Left ventricle myocardium inferior (tissue), 1 donor: Measurements from ENCODE around the gene ATXN7. TPM values are rescaled to one million over a fixed set of nuclear protein-coding genes. Genes with fewer than 3 reads are reported as not detected.
A peak's percentile ranks its signal among the peaks of the same experiment; 100 is the strongest.

Source experiments
- DNase-seq: peaks from one replicate; pipeline ENCODE4 v3.0.0-alpha.2; 2020
- H3K27ac ChIP-seq: fragments of 200-600 bp; replicated peaks from 2 replicates; pipeline ENCODE4 v1.8.0; 2021
- H3K27me3 ChIP-seq: fragments of 200-600 bp; 2 replicates; pipeline ENCODE4 v1.8.0; 2021; ENCODE audit warnings: low read depth
- H3K36me3 ChIP-seq: fragments of 200-600 bp; 2 replicates; pipeline ENCODE4 v1.8.0; 2021
- H3K4me1 ChIP-seq: fragments of 200-600 bp; 2 replicates; pipeline ENCODE4 v1.8.0; 2021
- H3K4me3 ChIP-seq: fragments of 200-600 bp; 2 replicates; pipeline ENCODE4 v1.8.0; 2021; ENCODE audit warnings: mild to moderate bottlenecking, moderate library complexity
- H3K9me3 ChIP-seq: fragments of 200-600 bp; replicated peaks from 2 replicates; pipeline ENCODE4 v1.8.0; 2021
- intact Hi-C: fragments of 100-400 bp; cut with micrococcal nuclease; formaldehyde crosslinking; loops from one replicate; pipeline ENCODE4 v1.11.0; 2022
- total RNA-seq: library from RNA; stranded (reverse); fragmentation: NEBNext Ultra II Directional; extraction: Animal tissue kit (Norgen Biotek cat#: 25700); gene quantifications from one replicate; pipeline ENCODE4 v1.2.1, GENCODE V29; 2021
- TF ChIP-seq, protein P1 (sequence below): fragments of 200-600 bp; IDR thresholded peaks from 2 replicates; pipeline ENCODE4 v1.8.0; 2021; ENCODE audit warnings: antibody characterized with exemption, mild to moderate bottlenecking, borderline replicate concordance
- donor health status: DM: no; HTN: yes; CAD: no; lungs with severe emphysema.

ATXN7 gene
- total RNA-seq, 1 donor from 2014 or later, result 12.1 TPM

DNA sequence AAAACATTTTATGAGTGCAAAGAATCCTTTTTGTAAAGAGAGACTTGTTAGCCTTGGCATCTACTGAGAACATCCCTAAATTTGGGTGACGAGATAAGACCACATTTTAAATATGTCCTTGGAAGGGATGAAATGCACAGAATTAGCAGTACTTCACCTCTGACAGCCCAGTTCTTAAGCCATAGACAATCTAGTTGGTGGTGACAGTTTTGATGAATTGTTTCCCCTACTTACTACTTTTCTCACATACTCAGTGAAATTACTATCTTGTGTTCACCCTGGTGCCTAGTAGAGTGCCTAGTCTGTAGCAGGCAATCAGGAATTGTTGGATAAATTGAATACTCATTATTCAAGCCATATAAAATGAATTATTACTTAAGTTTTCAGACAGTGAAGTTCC lies 45.1 kb downstream of the ATXN7 start:
- no peak overlapping the region for H3K4me3 ChIP-seq
- H3K27me3 ChIP-seq, result no peaks in the 10 kb centered on the region
- intact Hi-C loops, result no loop called here
- no peak overlapping the region for H3K27ac ChIP-seq
- no peaks in the 10 kb centered on the region for H3K36me3 ChIP-seq
- no peaks in the 10 kb centered on the region for H3K9me3 ChIP-seq
- DNase-seq, result no peak
- H3K4me1 ChIP-seq, result peaks cover 48% of the 10 kb centered on the region
- TF ChIP-seq, protein P1, sequence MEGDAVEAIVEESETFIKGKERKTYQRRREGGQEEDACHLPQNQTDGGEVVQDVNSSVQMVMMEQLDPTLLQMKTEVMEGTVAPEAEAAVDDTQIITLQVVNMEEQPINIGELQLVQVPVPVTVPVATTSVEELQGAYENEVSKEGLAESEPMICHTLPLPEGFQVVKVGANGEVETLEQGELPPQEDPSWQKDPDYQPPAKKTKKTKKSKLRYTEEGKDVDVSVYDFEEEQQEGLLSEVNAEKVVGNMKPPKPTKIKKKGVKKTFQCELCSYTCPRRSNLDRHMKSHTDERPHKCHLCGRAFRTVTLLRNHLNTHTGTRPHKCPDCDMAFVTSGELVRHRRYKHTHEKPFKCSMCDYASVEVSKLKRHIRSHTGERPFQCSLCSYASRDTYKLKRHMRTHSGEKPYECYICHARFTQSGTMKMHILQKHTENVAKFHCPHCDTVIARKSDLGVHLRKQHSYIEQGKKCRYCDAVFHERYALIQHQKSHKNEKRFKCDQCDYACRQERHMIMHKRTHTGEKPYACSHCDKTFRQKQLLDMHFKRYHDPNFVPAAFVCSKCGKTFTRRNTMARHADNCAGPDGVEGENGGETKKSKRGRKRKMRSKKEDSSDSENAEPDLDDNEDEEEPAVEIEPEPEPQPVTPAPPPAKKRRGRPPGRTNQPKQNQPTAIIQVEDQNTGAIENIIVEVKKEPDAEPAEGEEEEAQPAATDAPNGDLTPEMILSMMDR, result no peak

DNA sequence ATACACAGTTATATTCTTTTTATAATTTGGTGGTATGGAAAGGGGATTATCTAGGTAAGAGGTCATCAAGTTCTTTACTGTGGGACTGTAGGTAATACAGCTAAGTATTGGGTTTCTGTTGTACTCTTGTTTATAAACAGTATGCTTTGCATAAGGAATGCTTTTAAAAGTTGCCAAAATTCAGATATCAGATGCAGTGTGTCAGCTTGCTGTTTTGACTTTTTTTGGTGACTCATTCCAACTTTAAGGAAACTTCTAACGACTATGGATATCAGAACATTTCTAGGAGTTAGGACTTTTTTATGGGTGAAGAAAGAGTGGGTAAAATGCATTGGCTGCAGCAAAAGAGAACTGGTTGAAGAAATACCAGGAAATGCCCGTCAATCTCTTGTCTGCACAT lies 45.8 kb downstream of the ATXN7 start:
- no peaks in the 10 kb centered on the region for H3K27me3 ChIP-seq
- no peaks in the 10 kb centered on the region for H3K9me3 ChIP-seq
- TF ChIP-seq, protein P1, result no peak
- peaks cover 54% of the 10 kb centered on the region for H3K4me1 ChIP-seq
- no peaks in the 10 kb centered on the region for H3K36me3 ChIP-seq
- no peak for DNase-seq
- intact Hi-C loops, result no loop called here
- no peak overlapping the region for H3K27ac ChIP-seq
- H3K4me3 ChIP-seq, result no peak overlapping the region

DNA sequence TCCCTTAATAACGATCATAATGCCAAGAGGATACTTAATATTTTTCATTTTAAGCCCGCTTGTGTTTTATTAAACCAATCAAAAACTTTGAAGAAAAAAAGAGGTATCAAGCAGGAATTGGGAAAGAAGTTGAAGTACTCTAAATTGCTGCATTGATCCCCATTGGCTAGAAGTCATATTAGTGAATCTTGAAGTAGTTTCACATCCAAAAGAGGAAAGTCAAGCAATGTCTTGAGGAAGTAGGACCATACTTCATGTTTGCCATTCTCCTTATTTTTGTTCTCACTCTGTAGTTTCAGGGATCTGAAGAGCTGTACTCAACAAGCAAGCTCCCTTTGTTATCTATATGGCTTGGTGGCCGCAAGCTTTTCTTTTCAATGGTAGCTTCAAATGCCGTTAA lies 46.3 kb downstream of the ATXN7 start:
- Histone ChIP-seq H3K27ac (no peak overlapping the region), H3K9me3 (no peaks in the 10 kb centered on the region), H3K36me3 (peaks cover 4% of the 10 kb centered on the region), H3K4me1 (peaks cover 58% of the 10 kb centered on the region), H3K4me3 (no peak overlapping the region), H3K27me3 (no peaks in the 10 kb centered on the region)
- no peak for DNase-seq
- intact Hi-C loops, result no loop called here
- TF ChIP-seq, protein P1, result no peak

DNA sequence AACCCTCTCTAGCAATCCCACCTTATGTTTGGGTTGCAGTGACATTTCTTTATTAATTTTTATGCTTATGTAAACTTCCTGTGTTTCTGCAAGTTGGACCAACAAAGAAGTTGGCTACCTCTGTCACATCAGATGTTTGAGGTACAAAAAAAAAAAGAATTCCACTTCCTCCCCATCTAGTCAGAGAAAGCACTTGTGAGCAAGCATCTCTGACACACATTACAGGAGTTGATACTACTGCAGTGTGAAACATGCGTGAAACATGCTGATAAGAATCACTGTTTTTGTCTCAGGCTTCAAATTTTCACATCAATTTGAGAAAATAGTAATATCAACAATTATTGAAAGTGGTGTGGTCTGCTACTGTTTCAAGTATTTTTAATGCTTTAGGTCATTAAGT lies 47.2 kb downstream of the ATXN7 start:
- Histone ChIP-seq H3K4me3 (peak overlapping the region; percentile 78), H3K36me3 (peaks cover 11% of the 10 kb centered on the region), H3K4me1 (peaks cover 58% of the 10 kb centered on the region), H3K27ac (peak overlapping the region; percentile 99), H3K27me3 (no peaks in the 10 kb centered on the region), H3K9me3 (no peaks in the 10 kb centered on the region)
- intact Hi-C loops, result no loop called here
- no peak for DNase-seq
- TF ChIP-seq, protein P1, result no peak

DNA sequence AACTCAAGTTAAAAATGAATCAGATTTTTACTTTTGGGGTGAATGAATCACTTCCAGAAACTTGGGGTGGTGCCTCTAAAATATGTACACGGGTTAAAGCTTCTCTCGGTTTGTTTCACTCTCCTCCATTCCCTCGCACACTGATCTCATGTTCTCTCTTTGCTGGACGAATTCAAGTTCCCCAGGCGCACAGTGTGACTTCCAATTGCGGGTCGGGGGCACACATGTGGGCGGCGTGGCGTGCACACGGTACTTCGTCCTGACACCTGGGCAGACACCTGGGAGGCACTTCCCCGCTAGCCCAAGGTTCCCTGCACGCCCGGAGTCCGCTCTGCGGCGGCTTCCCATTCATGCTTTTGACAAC lies 47.8 kb downstream of the ATXN7 start:
- H3K9me3 ChIP-seq, result no peaks in the 10 kb centered on the region
- no peaks in the 10 kb centered on the region for H3K27me3 ChIP-seq
- peaks cover 17% of the 10 kb centered on the region for H3K36me3 ChIP-seq
- H3K27ac ChIP-seq, result peak overlapping the region; percentile 99
- DNase-seq, result no peak
- intact Hi-C loops, result no loop called here
- peak overlapping the region; percentile 78 for H3K4me3 ChIP-seq
- H3K4me1 ChIP-seq, result peaks cover 58% of the 10 kb centered on the region
- TF ChIP-seq, protein P1, result no peak
